ENCODE data around the gene ADAR.

ADAR gene

GRCh38 chr1:154584267-154584994 is 23.6 kb downstream of the ADAR start:
- H3K9me3 Mint-ChIP-seq = no peaks in the 10 kb centered on the region
- no peaks in the 10 kb centered on the region for H3K27me3 Mint-ChIP-seq (ENCODE audit: low read depth)
- no peak overlapping the region for H3K4me3 Mint-ChIP-seq
- H3K36me3 Mint-ChIP-seq (ENCODE audit: low read depth) = peaks cover 76% of the 10 kb centered on the region
- H3K27ac Mint-ChIP-seq = no peak overlapping the region
- no peak for DNase-seq (ENCODE audit: low spot score)
- H3K4me1 Mint-ChIP-seq (ENCODE audit: low read depth) = no peaks in the 10 kb centered on the region

- DNase-seq (ENCODE audit: low spot score) = no peak
- no peak overlapping the region for H3K27ac Mint-ChIP-seq
- H3K4me1 Mint-ChIP-seq (ENCODE audit: low read depth) = no peaks in the 10 kb centered on the region
- H3K4me3 Mint-ChIP-seq = no peak overlapping the region
- no peaks in the 10 kb centered on the region for H3K27me3 Mint-ChIP-seq (ENCODE audit: low read depth)
- H3K36me3 Mint-ChIP-seq (ENCODE audit: low read depth) = peaks cover 80% of the 10 kb centered on the region
- no peaks in the 10 kb centered on the region for H3K9me3 Mint-ChIP-seq
These were observed 24.2 kb downstream of the ADAR start for GRCh38 chr1:154583773-154584172.

- Mint-ChIP-seq H3K4me3 (no peak overlapping the region), H3K27me3 (ENCODE audit: low read depth) (no peaks in the 10 kb centered on the region), H3K36me3 (ENCODE audit: low read depth) (peaks cover 71% of the 10 kb centered on the region), H3K9me3 (no peaks in the 10 kb centered on the region), H3K4me1 (ENCODE audit: low read depth) (no peaks in the 10 kb centered on the region), H3K27ac (no peak overlapping the region)
- no peak for DNase-seq (ENCODE audit: low spot score)
These were observed 25.1 kb downstream of the ADAR start for GRCh38 chr1:154582885-154583284.

GRCh38 chr1:154581766-154582165 is 26.2 kb downstream of the ADAR start:
- H3K27ac Mint-ChIP-seq = no peak overlapping the region
- peaks cover 64% of the 10 kb centered on the region for H3K36me3 Mint-ChIP-seq (ENCODE audit: low read depth)
- H3K9me3 Mint-ChIP-seq = no peaks in the 10 kb centered on the region

GRCh38 chr1:154579374-154579773 is 28.6 kb downstream of the ADAR start:
- Mint-ChIP-seq H3K4me3 (no peak overlapping the region), H3K27ac (no peak overlapping the region), H3K9me3 (no peaks in the 10 kb centered on the region), H3K4me1 (ENCODE audit: low read depth) (no peaks in the 10 kb centered on the region), H3K36me3 (ENCODE audit: low read depth) (peaks cover 42% of the 10 kb centered on the region), H3K27me3 (ENCODE audit: low read depth) (no peaks in the 10 kb centered on the region)
- no peak for DNase-seq (ENCODE audit: low spot score)

More at GRCh38 chr1:154581766-154582165, 26.2 kb downstream of the ADAR start:
- Mint-ChIP-seq H3K4me1 (ENCODE audit: low read depth) (no peaks in the 10 kb centered on the region), H3K4me3 (no peak overlapping the region), H3K27me3 (ENCODE audit: low read depth) (no peaks in the 10 kb centered on the region)
- no peak for DNase-seq (ENCODE audit: low spot score)

GRCh38 chr1:154578058-154578418 is 29.9 kb downstream of the ADAR start:
- H3K36me3 Mint-ChIP-seq (ENCODE audit: low read depth) = peaks cover 31% of the 10 kb centered on the region
- H3K4me1 Mint-ChIP-seq (ENCODE audit: low read depth) = no peaks in the 10 kb centered on the region
- no peak overlapping the region for H3K4me3 Mint-ChIP-seq
- no peak for DNase-seq (ENCODE audit: low spot score)
- no peak overlapping the region for H3K27ac Mint-ChIP-seq
- no peaks in the 10 kb centered on the region for H3K27me3 Mint-ChIP-seq (ENCODE audit: low read depth)
- H3K9me3 Mint-ChIP-seq = no peaks in the 10 kb centered on the region

- Mint-ChIP-seq H3K9me3 (no peaks in the 10 kb centered on the region), H3K27ac (no peak overlapping the region), H3K4me3 (no peak overlapping the region), H3K36me3 (ENCODE audit: low read depth) (peaks cover 30% of the 10 kb centered on the region), H3K27me3 (ENCODE audit: low read depth) (no peaks in the 10 kb centered on the region), H3K4me1 (ENCODE audit: low read depth) (no peaks in the 10 kb centered on the region)
- DNase-seq (ENCODE audit: low spot score) = no peak
These were observed 30.5 kb downstream of the ADAR start for GRCh38 chr1:154577346-154578057.

- no peaks in the 10 kb centered on the region for H3K9me3 Mint-ChIP-seq
- H3K4me3 Mint-ChIP-seq = no peak overlapping the region
- H3K27me3 Mint-ChIP-seq (ENCODE audit: low read depth) = no peaks in the 10 kb centered on the region
- peaks cover 18% of the 10 kb centered on the region for H3K36me3 Mint-ChIP-seq (ENCODE audit: low read depth)
- H3K27ac Mint-ChIP-seq = peak overlapping the region; percentile 12
- no peaks in the 10 kb centered on the region for H3K4me1 Mint-ChIP-seq (ENCODE audit: low read depth)
- DNase-seq (ENCODE audit: low spot score) = no peak
These were observed 31.9 kb downstream of the ADAR start for GRCh38 chr1:154575951-154576566.

GRCh38 chr1:154575147-154575927 is 32.6 kb downstream of the ADAR start:
- H3K27ac Mint-ChIP-seq = peak overlapping the region; percentile 12
- no peaks in the 10 kb centered on the region for H3K4me1 Mint-ChIP-seq (ENCODE audit: low read depth)
- DNase-seq (ENCODE audit: low spot score) = no peak
- H3K27me3 Mint-ChIP-seq (ENCODE audit: low read depth) = no peaks in the 10 kb centered on the region
- no peak overlapping the region for H3K4me3 Mint-ChIP-seq
- peaks cover 13% of the 10 kb centered on the region for H3K36me3 Mint-ChIP-seq (ENCODE audit: low read depth)
- no peaks in the 10 kb centered on the region for H3K9me3 Mint-ChIP-seq

- Mint-ChIP-seq H3K27ac (peak overlapping the region; percentile 17), H3K4me3 (no peak overlapping the region), H3K4me1 (ENCODE audit: low read depth) (no peaks in the 10 kb centered on the region), H3K9me3 (no peaks in the 10 kb centered on the region), H3K36me3 (ENCODE audit: low read depth) (peaks cover 9% of the 10 kb centered on the region), H3K27me3 (ENCODE audit: low read depth) (no peaks in the 10 kb centered on the region)
- DNase-seq (ENCODE audit: low spot score) = no peak
These were observed 33.3 kb downstream of the ADAR start for GRCh38 chr1:154574716-154575115.

- Mint-ChIP-seq H3K36me3 (ENCODE audit: low read depth) (no peaks in the 10 kb centered on the region), H3K4me1 (ENCODE audit: low read depth) (no peaks in the 10 kb centered on the region), H3K4me3 (no peak overlapping the region), H3K9me3 (no peaks in the 10 kb centered on the region), H3K27me3 (ENCODE audit: low read depth) (peaks cover 4% of the 10 kb centered on the region), H3K27ac (no peak overlapping the region)
- no peak for DNase-seq (ENCODE audit: low spot score)
These were observed 34.8 kb downstream of the ADAR start for GRCh38 chr1:154573168-154573510.

- H3K4me3 Mint-ChIP-seq = no peak overlapping the region
- peaks cover 4% of the 10 kb centered on the region for H3K4me1 Mint-ChIP-seq (ENCODE audit: low read depth)
- H3K36me3 Mint-ChIP-seq (ENCODE audit: low read depth) = no peaks in the 10 kb centered on the region
- H3K9me3 Mint-ChIP-seq = no peaks in the 10 kb centered on the region
- peaks cover 8% of the 10 kb centered on the region for H3K27me3 Mint-ChIP-seq (ENCODE audit: low read depth)
- no peak for DNase-seq (ENCODE audit: low spot score)
- no peak overlapping the region for H3K27ac Mint-ChIP-seq
These were observed 35.4 kb downstream of the ADAR start for GRCh38 chr1:154572468-154573167.

- H3K4me3 Mint-ChIP-seq = no peak overlapping the region
- H3K27me3 Mint-ChIP-seq (ENCODE audit: low read depth) = peaks cover 13% of the 10 kb centered on the region
- H3K27ac Mint-ChIP-seq = no peak overlapping the region
- H3K9me3 Mint-ChIP-seq = no peaks in the 10 kb centered on the region
- no peak for DNase-seq (ENCODE audit: low spot score)
- peaks cover 7% of the 10 kb centered on the region for H3K4me1 Mint-ChIP-seq (ENCODE audit: low read depth)
- no peaks in the 10 kb centered on the region for H3K36me3 Mint-ChIP-seq (ENCODE audit: low read depth)
These were observed 36.1 kb downstream of the ADAR start for GRCh38 chr1:154571964-154572288.

All from T-helper 2 cell treated with Interferon-gamma antibody and Interleukin-4, amounts not matched to agents 5 μg/mL and 100 μg/mL, for 36 hours (primary cell).